ENCODE results near the gene ATG14.
A peak's percentile ranks its signal among the peaks of the same experiment; 100 is the strongest.

Gene ATG14

GRCh38 chr14:55446833-55447232, 35.2 kb upstream of the ATG14 start:
- TF ChIP-seq, protein P1, sequence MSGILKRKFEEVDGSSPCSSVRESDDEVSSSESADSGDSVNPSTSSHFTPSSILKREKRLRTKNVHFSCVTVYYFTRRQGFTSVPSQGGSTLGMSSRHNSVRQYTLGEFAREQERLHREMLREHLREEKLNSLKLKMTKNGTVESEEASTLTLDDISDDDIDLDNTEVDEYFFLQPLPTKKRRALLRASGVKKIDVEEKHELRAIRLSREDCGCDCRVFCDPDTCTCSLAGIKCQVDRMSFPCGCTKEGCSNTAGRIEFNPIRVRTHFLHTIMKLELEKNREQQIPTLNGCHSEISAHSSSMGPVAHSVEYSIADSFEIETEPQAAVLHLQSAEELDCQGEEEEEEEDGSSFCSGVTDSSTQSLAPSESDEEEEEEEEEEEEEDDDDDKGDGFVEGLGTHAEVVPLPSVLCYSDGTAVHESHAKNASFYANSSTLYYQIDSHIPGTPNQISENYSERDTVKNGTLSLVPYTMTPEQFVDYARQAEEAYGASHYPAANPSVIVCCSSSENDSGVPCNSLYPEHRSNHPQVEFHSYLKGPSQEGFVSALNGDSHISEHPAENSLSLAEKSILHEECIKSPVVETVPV (CRISPR knock-in tag; IDR thresholded peaks at IDR 0.05) = no peak
- TF ChIP-seq ISL1 (CRISPR knock-in tag; IDR thresholded peaks at IDR 0.05) (no peak), ZFP3 (CRISPR knock-in tag; IDR thresholded peaks at IDR 0.05) (no peak), CSDC2 (CRISPR knock-in tag; IDR thresholded peaks at IDR 0.05) (no peak), ZFP30 (CRISPR knock-in tag; IDR thresholded peaks at IDR 0.05) (no peak), PPARA (CRISPR knock-in tag; IDR thresholded peaks at IDR 0.05; ENCODE audit: borderline replicate concordance) (no peak), ZNF70 (CRISPR knock-in tag; IDR thresholded peaks at IDR 0.05) (no peak), GLIS3 (CRISPR knock-in tag; IDR thresholded peaks at IDR 0.05) (no peak), BACH2 (CRISPR knock-in tag; IDR thresholded peaks at IDR 0.05; ENCODE audit: borderline replicate concordance) (no peak), SNAI2 (CRISPR knock-in tag; IDR thresholded peaks at IDR 0.05) (no peak), ARNTL (CRISPR knock-in tag; IDR thresholded peaks at IDR 0.05; ENCODE audit: borderline replicate concordance, low read depth) (no peak), OSR1 (CRISPR knock-in tag; IDR thresholded peaks at IDR 0.05) (no peak), ZC3H10 (CRISPR knock-in tag; IDR thresholded peaks at IDR 0.05) (no peak), TOX (CRISPR knock-in tag; IDR thresholded peaks at IDR 0.05; ENCODE audit: borderline replicate concordance) (no peak), ZNF565 (CRISPR knock-in tag; conservative IDR thresholded peaks at IDR 0.05; ENCODE audit: low read depth) (no peak), ESRRG (CRISPR knock-in tag; IDR thresholded peaks at IDR 0.05) (no peak), TCF4 (CRISPR knock-in tag; IDR thresholded peaks at IDR 0.05; ENCODE audit: borderline replicate concordance) (no peak), TSHZ2 (CRISPR knock-in tag; IDR thresholded peaks at IDR 0.05) (no peak)
- TF ChIP-seq, protein P2, sequence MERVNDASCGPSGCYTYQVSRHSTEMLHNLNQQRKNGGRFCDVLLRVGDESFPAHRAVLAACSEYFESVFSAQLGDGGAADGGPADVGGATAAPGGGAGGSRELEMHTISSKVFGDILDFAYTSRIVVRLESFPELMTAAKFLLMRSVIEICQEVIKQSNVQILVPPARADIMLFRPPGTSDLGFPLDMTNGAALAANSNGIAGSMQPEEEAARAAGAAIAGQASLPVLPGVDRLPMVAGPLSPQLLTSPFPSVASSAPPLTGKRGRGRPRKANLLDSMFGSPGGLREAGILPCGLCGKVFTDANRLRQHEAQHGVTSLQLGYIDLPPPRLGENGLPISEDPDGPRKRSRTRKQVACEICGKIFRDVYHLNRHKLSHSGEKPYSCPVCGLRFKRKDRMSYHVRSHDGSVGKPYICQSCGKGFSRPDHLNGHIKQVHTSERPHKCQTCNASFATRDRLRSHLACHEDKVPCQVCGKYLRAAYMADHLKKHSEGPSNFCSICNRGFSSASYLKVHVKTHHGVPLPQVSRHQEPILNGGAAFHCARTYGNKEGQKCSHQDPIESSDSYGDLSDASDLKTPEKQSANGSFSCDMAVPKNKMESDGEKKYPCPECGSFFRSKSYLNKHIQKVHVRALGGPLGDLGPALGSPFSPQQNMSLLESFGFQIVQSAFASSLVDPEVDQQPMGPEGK (CRISPR knock-in tag; IDR thresholded peaks at IDR 0.05; ENCODE audit: borderline replicate concordance) = no peak
- TF ChIP-seq, protein P3, sequence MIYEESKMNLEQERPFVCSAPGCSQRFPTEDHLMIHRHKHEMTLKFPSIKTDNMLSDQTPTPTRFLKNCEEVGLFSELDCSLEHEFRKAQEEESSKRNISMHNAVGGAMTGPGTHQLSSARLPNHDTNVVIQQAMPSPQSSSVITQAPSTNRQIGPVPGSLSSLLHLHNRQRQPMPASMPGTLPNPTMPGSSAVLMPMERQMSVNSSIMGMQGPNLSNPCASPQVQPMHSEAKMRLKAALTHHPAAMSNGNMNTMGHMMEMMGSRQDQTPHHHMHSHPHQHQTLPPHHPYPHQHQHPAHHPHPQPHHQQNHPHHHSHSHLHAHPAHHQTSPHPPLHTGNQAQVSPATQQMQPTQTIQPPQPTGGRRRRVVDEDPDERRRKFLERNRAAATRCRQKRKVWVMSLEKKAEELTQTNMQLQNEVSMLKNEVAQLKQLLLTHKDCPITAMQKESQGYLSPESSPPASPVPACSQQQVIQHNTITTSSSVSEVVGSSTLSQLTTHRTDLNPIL (CRISPR knock-in tag; IDR thresholded peaks at IDR 0.05; ENCODE audit: low read depth) = no peak
- ATAC-seq = peak; percentile 78

DNA sequence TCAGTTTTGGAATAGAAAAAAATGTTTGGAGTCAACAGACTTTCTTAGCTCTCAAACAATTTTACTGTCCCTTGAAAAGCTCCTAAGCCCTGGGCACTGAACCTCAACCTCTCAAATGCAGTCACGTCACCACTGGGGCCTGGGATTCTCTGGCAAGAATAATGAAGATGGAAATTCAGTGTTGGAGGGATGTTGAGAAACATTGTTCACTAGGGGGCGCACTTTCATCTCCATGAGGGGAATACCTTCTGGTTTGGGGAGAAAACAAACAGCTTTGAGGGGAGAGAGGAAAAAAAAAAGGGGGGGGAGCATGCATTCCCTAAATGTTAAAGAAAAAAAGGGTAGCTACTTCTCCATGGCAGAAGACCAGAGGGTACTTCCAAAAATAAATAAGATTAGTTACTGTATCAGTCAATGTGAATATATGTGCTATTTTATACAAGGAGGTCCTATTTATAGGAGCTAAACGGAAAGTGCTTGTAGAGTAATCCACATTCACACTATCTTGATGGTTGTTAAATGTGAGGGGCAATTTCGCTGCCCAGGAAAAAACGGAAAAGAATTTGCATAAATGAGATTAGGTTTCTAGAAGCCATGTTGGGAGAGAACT, 34.6 kb upstream of the ATG14 start:
- TF ChIP-seq RARB (CRISPR knock-in tag; IDR thresholded peaks at IDR 0.05) (no peak), CSDC2 (CRISPR knock-in tag; IDR thresholded peaks at IDR 0.05) (no peak), GLIS3 (CRISPR knock-in tag; IDR thresholded peaks at IDR 0.05) (no peak), SNAI2 (CRISPR knock-in tag; IDR thresholded peaks at IDR 0.05) (no peak), ISL1 (CRISPR knock-in tag; IDR thresholded peaks at IDR 0.05) (0 out of 2 replicates have a peak, but pooled peaks have one; percentile 16)
- TF ChIP-seq, protein P4, sequence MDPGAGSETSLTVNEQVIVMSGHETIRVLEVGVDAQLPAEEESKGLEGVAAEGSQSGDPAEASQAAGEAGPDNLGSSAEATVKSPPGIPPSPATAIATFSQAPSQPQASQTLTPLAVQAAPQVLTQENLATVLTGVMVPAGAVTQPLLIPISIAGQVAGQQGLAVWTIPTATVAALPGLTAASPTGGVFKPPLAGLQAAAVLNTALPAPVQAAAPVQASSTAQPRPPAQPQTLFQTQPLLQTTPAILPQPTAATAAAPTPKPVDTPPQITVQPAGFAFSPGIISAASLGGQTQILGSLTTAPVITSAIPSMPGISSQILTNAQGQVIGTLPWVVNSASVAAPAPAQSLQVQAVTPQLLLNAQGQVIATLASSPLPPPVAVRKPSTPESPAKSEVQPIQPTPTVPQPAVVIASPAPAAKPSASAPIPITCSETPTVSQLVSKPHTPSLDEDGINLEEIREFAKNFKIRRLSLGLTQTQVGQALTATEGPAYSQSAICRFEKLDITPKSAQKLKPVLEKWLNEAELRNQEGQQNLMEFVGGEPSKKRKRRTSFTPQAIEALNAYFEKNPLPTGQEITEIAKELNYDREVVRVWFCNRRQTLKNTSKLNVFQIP (CRISPR knock-in tag; IDR thresholded peaks at IDR 0.05; ENCODE audit: borderline replicate concordance, low read depth) = 0 out of 2 replicates have a peak, but pooled peaks have one; percentile 47
- ATAC-seq = peak; percentile 75

DNA sequence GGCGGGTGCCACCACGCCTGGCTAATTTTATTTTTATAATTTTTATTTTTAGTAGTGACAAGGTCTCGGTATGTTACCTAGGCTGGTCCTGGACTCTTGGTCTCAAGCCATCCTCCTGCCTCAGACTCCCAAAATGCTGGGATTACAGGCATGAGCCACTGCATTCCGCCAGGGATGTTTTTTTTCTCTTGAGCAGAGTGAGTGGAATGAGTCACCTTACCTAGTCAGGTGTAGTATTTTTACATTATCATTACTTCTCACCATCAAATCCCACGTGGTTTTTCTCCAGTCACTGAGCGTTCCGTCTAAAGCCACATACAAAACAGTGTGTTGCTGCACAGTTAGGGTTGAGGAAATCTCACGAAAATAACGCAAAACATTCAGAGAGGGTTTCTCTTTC, 29.7 kb upstream of the ATG14 start:
- no peak for ATAC-seq
- no peak for TF ChIP-seq BACH2 (CRISPR knock-in tag; IDR thresholded peaks at IDR 0.05; ENCODE audit: borderline replicate concordance)
- TF ChIP-seq TSHZ2 (CRISPR knock-in tag; IDR thresholded peaks at IDR 0.05) = no peak
- TF ChIP-seq, protein P3 (CRISPR knock-in tag; IDR thresholded peaks at IDR 0.05; ENCODE audit: low read depth) = no peak
- no peak for TF ChIP-seq PPARA (CRISPR knock-in tag; IDR thresholded peaks at IDR 0.05; ENCODE audit: borderline replicate concordance)
- TF ChIP-seq, protein P4 (CRISPR knock-in tag; IDR thresholded peaks at IDR 0.05; ENCODE audit: borderline replicate concordance, low read depth) = no peak
- no peak for TF ChIP-seq ZFP3 (CRISPR knock-in tag; IDR thresholded peaks at IDR 0.05)
- TF ChIP-seq TOX (CRISPR knock-in tag; IDR thresholded peaks at IDR 0.05; ENCODE audit: borderline replicate concordance) = no peak

Measured in SK-N-SH treated with all-trans-retinoic acid at 6 μM for 48 hours (cell line).